Urinary bladder (tissue), 4 donors: Measurements from ENCODE around the gene IHH. TPM values are rescaled to one million over a fixed set of nuclear protein-coding genes. Genes with fewer than 3 reads are reported as not detected.

ENCODE experiments used
- DNase-seq: peaks from one replicate; pipeline ENCODE4 v3.0.0-alpha.2; 2015; ENCODE audit errors: extremely low spot score
- H3K27ac ChIP-seq: one replicate; pipeline ENCODE4 v1.5.1; 2013; ENCODE audit warnings: low read depth, mild to moderate bottlenecking, moderate library complexity
- H3K36me3 ChIP-seq: one replicate; pipeline ENCODE4 v1.6.1; 2013; ENCODE audit warnings: mild to moderate bottlenecking, moderate library complexity; ENCODE audit not compliant: insufficient read depth
- H3K4me1 ChIP-seq: one replicate; pipeline ENCODE4 v1.6.1; 2013; ENCODE audit warnings: mild to moderate bottlenecking, moderate library complexity; ENCODE audit not compliant: insufficient read depth
- H3K4me3 ChIP-seq: one replicate; pipeline ENCODE4 v1.5.1; 2013; ENCODE audit warnings: low read depth, low read length
- WGBS: extraction: QIAGEN DNeasy Blood & Tissue Kit; methylation state at CpG from one replicate; pipeline ENCODE4 v1.1.7; 2013; 5-methylcytosine and 5-hydroxymethylcytosine counted together
- polyA plus RNA-seq: library from polyadenylated mRNA; stranded (reverse); fragments of 200-250 nt; gene quantifications from one replicate; pipeline ENCODE4 v1.2.3, GENCODE V29; 2013
- total RNA-seq: library from RNA; depleted of rRNA; stranded (reverse); fragments of >200 nt; gene quantifications from one replicate; pipeline ENCODE4 v1.2.3, GENCODE V29; 2014
- donor health status: healthy with polysubstance abuse.
- donor health status: healthy.

The IHH gene
- total and polyA plus RNA-seq, 2 donors: 0.13 TPM; not detected in 1

DNA sequence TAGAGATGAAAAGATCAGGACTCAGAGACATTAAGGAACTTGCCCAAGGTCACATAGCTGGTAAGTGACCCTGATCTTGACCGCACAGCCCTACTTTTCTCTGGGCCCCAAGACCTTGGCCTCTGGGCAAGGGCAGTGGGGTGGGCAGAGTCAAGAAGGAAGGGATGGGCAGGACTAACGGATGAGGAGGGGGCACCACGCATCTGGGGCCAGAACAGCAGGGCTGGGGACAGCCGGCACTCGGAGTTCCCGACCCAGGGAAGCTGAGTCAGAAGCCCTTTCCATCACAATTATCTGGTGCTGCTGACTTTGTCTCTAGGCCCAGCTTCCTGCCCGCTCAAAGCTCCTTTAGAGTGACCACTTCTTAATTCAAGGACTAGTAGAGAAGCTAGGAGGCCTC, 33.8 kb downstream of the IHH start:
- Histone ChIP-seq H3K4me3 (no peak overlapping the region), H3K36me3 (no peaks in the 10 kb centered on the region), H3K4me1 (no peaks in the 10 kb centered on the region), H3K27ac (no peak overlapping the region)
- 78% methylated on average over 7 of the region's 7 CpGs for WGBS
- DNase-seq: no peak

DNA sequence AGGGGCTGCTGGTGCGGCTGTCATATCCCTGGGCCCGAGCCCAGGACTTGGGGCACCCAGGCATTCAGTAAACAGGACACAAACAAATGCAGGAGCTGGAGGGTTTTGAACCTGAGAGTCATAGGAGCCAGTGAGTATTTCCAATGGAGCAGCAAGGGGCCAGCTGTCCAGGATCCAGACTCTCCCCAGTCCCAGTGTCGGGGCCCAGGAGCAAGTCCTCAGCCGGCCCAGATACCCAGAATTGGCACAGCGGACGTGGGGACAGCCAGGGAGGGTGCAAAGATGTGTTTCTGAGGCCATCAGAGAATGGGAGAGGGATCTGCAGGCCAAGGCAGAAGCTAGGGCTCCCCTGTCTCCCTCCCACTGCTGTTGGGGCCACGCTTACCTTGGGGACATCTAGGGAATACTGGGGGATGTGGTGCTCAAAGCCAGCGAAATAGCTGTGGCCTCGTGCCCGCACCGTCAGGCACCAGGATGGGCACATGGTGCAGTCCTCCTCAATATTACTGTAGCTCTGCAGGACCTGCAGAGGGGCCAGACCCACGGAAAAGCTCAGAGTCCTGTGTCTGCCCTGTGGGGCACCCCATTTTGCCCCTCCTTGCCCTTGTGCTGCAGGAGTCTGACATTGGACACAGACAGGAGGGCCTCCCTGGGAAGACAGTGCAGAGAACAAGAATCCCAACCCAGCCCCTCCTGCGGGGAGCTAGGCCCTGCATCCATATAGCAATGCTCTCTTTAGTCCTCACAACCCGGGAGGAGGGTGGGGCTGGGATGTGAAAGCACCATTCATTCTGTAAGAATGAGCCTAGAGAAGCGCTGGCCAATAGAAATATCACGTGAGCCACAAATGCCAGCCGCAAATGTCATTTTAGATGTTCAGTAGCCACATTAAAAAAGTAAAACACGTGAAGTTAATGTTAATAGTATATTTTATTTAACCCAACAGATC, 34.8 kb downstream of the IHH start:
- 76% methylated on average over 18 of the region's 18 CpGs for WGBS
- H3K36me3 ChIP-seq: no peaks in the 10 kb centered on the region
- no peak overlapping the region for H3K27ac ChIP-seq
- H3K4me3 ChIP-seq: no peak overlapping the region
- H3K4me1 ChIP-seq: no peaks in the 10 kb centered on the region
- no peak for DNase-seq

DNA sequence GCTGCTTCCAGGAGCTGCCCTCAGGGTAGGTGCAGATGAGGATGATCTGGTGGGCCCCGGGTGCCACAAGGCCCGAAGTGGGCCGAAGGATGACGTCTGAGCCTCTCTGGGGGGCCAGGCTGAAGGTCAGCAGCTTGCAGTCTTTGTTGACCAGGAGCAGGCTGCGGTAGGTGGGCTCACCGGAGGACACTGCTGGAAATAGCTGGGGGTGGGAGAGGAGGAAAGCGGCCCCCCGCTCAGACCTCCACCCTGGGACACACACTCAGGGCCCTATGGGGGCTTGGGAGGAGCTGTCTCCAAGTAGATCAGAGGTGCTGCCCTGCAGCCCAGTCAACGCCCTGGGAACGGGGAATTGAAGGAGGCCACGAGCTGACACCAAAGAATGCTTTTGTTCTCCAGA, 36.7 kb downstream of the IHH start:
- no peak overlapping the region for H3K27ac ChIP-seq
- no peak for DNase-seq
- 70% methylated on average over 11 of the region's 11 CpGs for WGBS
- no peak overlapping the region for H3K4me3 ChIP-seq
- no peaks in the 10 kb centered on the region for H3K4me1 ChIP-seq
- no peaks in the 10 kb centered on the region for H3K36me3 ChIP-seq

DNA sequence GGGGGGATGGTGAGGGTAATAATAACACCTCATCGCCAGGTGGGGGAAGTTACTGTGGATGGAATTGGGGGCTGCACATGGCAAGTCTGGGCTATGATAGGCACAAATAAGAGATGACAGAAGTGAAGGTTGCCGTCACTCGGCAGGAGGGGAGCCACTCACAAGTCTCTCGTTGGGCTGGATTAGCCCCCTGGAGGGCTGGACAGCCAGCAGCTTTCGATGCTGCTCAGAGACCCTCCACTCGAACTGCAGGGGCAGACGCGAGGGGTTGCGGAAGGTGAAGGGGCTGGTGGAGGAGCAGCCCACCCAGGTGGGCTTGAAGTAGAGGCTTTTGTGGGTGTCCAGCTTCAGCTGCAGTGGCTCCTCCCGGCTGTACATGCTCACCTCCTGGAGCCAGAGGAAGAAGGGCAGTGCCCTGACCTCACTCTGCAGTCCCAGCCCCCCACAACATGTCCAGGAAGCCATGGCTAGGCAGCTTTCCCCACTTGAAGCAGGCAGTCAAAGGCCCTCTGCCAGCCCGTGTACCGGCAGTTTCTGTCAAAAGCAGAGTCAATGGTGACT, 37.6 kb downstream of the IHH start:
- Histone ChIP-seq H3K27ac (no peak overlapping the region), H3K4me3 (no peak overlapping the region), H3K36me3 (no peaks in the 10 kb centered on the region), H3K4me1 (no peaks in the 10 kb centered on the region)
- no peak for DNase-seq
- WGBS: 69% methylated on average over 12 of the region's 12 CpGs

DNA sequence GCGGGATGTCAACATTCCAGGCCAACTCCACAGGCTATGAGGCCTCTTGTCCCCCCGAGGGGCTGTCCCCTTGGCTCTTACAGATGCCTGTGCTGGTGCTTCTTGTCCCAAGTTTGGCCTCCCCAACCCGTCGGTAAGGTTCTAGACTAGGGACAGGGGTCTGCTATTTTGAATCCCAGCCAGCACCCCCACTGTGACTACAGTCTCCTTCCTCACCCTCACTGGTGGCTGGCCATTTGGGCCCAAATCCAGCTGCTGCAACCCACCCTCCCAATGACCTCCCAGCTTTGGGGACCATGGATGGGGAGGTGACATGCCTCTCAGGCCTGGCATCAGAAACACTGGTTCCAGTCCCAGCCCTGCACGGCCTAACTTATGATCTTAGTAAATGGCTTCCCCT, 38.1 kb downstream of the IHH start:
- 79% methylated on average over 5 of the region's 5 CpGs for WGBS
- DNase-seq: no peak

DNA sequence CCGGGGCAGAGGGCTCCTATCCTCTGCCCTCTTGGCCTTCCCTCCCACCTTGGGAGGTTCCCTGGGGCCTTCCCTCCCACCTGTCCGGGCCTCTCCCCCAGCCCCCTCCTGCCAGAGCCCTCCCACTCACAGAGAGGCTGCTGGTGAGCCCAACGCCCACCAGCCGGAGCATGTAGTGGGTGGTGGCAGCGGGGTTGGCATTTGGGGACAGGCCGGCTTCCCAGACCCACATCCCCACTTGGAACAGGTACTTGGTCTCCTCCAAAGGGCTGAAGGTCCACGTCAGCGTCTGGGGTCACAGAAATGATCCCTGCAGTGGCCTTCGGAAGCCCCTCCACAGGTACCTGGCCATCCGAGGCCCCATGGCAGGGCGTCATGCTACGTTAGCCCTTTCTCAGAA, 38.7 kb downstream of the IHH start:
- H3K27ac ChIP-seq: no peak overlapping the region
- WGBS: 84% methylated on average over 12 of the region's 12 CpGs
- H3K4me3 ChIP-seq: no peak overlapping the region
- DNase-seq: no peak
- no peaks in the 10 kb centered on the region for H3K36me3 ChIP-seq
- no peaks in the 10 kb centered on the region for H3K4me1 ChIP-seq

More for the DNA sequence above, 38.1 kb downstream of the IHH start:
- Histone ChIP-seq H3K4me1 (no peaks in the 10 kb centered on the region), H3K36me3 (no peaks in the 10 kb centered on the region), H3K27ac (no peak overlapping the region), H3K4me3 (no peak overlapping the region)

DNA sequence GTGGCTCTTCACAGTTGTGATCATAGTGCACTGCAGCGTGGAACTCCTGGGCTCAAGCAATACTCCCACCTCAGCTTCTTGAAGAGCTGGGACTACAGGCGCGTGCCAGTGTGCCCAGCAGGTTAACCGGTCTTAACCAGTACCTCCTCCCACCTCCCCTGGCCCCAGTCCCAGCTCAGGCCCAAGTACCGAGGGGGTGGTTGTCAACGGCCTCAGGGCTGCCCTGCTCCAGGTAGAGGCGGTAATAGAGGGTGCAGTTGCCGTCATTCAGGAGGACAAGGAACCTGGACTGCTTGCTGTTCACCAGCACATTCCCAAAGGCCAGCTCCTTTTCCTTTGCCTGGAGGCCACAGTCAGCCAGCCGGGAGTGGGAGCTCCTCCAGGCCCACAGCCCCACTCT, 39.1 kb downstream of the IHH start:
- Histone ChIP-seq H3K27ac (no peak overlapping the region), H3K4me3 (no peak overlapping the region), H3K4me1 (no peaks in the 10 kb centered on the region), H3K36me3 (no peaks in the 10 kb centered on the region)
- WGBS: 81% methylated on average over 9 of the region's 9 CpGs
- DNase-seq: no peak

DNA sequence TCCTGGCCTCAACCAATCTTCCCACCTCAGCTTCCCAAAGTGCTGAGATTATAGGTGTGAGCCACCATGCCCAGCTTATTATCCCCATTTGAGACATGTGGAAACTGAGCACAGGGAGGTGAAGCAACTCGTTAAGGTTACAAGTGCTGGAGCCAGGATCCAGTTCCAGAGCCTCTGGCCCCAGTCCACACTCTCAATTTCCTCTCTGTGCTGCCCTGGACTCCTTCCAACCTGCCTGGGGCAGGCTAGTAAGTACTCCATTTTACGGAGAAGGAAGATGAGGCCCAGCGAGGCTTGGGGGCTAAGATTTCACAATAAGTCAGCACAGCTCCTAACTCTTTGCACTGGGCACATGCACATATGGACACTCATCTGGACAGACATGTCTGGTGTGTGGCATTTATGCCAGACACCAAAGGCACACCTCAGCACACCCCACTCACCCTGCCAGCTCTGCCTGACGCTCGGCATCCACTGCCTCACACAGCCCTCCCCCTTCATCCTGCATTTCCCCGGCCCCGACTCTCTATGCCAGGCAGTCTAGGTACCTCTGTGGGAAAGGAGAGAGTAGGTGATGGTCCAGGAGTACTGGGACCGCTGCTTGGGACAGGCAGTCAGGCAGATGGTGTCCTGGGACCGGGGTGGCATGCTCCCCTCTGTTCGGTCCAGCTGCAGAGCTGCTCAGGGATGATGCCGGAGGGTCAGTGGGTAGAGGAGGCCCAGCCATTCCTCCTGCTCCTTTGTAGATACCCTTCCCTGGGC, 39.9 kb downstream of the IHH start:
- 68% methylated on average over 11 of the region's 11 CpGs for WGBS
- Histone ChIP-seq H3K4me1 (no peaks in the 10 kb centered on the region), H3K27ac (no peak overlapping the region), H3K36me3 (no peaks in the 10 kb centered on the region), H3K4me3 (no peak overlapping the region)
- DNase-seq: no peak

DNA sequence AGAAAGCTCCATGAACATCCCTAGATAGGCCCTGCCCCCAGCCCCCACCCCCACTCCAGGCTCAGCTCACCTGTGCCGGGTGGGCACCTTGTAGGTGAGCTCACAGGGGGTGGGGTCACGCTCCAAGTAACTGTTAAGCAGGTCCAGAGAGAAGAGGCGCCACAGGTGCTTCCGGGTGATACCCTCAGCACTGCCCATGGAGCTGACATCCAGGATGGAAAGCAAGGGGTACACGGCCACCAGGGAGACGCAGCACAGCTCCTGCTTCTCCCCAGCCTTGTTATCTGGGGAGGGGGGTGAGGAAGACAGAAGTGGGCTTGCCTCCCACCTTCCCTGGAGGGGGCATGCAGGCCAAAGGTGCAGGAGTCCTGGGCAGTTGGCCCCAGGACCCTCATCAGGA, 41.3 kb downstream of the IHH start:
- no peak for DNase-seq
- Histone ChIP-seq H3K4me3 (no peak overlapping the region), H3K36me3 (no peaks in the 10 kb centered on the region), H3K27ac (no peak overlapping the region), H3K4me1 (no peaks in the 10 kb centered on the region)
- whole genome bisulfite sequencing: 72% methylated on average over 6 of the region's 6 CpGs

DNA sequence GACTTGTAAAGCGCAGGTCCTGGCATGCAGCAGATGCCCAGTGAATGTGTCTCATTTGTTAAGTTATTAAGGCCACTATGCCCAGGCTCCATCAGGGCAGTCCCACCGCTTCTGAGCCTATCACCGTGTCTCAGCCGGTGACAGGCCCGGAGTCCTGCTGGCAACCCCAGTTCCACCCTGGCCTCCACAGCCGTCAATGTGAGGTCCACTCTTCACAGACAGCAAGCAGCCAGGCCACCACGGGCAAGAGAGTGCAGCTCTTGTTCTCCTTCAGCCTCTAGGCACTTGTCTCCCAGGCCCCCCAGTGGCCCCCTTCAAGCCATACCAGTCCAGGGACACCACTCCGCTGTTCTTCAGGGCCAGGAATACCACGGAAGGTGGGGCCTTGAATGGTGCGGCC, 42.0 kb downstream of the IHH start:
- no peak overlapping the region for H3K4me3 ChIP-seq
- H3K27ac ChIP-seq: no peak overlapping the region
- no peaks in the 10 kb centered on the region for H3K36me3 ChIP-seq
- no peak for DNase-seq
- WGBS: 85% methylated on average over 10 of the region's 10 CpGs
- H3K4me1 ChIP-seq: no peaks in the 10 kb centered on the region

DNA sequence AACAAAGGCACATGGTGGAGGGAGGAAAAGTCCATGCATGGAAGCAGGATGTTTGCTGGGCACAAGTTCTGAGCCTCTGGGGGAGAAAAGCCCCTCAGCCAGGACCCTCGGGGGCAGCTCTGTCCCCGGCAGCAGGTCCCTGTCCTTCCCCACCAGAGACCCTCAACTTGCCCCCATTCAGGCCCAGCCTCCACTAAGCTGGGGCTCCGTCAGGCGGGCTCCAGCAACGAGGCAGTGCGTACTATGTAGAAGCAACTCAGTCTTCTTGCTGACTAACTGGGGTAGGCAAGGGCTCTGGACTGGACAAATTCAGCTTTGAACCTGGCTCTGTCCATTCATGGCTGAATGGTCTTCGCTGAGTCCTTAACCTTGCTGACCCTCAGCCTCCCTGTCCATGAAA, 42.4 kb downstream of the IHH start:
- no peaks in the 10 kb centered on the region for H3K36me3 ChIP-seq
- 85% methylated on average over 7 of the region's 7 CpGs for WGBS
- no peak for DNase-seq
- H3K4me3 ChIP-seq: no peak overlapping the region
- H3K4me1 ChIP-seq: no peaks in the 10 kb centered on the region
- no peak overlapping the region for H3K27ac ChIP-seq

DNA sequence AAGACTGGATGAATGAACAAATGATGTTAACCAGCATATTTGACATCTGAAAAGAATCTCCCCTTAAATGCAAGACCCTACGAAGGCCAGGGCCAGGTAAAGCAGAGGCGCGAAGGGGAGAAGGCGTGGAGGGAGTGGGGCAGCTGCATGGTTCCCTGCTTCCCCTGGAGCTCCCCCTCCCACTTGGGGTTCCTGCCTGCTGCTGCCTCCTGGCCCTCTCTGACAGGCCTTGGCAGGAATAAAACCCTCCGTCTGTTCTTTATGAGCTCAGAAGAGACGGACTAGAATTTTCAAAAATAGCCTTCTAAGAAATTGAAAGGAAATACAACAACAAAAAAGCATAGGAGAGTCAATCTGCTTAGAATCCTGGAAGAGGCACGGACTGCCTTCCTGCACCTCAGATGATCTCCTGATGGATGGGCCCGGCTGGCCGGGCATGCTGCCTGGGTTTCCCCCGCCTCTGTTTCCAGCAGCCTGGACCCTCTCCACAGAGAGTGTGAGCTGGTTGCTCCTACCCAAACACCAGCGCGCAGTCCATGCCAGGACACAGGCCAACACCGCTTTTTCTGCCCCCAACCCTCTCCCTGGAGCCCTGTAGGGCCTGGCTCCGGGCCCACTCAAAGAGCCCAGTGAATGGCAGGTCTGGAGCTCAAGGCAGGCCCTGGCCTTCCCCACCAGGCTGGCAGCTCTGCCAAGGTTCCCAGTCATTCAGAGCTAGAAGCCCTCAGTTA, 43.4 kb downstream of the IHH start:
- DNase-seq: no peak
- Histone ChIP-seq H3K4me1 (no peaks in the 10 kb centered on the region), H3K4me3 (no peak overlapping the region), H3K27ac (no peak overlapping the region), H3K36me3 (no peaks in the 10 kb centered on the region)
- 59% methylated on average over 14 of the region's 14 CpGs for WGBS

DNA sequence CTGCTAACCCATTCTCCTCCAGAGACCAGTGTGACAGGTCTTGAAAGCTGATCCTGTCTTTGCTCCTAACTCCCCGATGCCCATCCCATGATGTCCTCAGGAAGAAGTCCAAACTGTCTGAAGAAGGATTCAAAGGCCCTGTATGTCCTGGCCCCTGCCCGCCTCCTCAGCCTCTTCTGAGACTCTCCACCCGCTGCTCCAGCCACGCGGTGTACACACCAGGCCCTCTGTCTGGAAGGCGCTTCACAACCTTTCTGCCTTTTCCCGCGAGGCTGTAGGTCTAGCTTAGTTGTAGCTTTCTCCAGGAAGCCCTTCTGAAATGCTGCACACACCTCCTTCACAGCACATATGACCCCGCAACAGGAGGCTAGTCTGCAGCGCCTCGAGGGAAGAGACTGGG, 44.0 kb downstream of the IHH start:
- 91% methylated on average over 11 of the region's 11 CpGs for WGBS

More for the DNA sequence above, 44.0 kb downstream of the IHH start:
- no peaks in the 10 kb centered on the region for H3K4me1 ChIP-seq
- no peaks in the 10 kb centered on the region for H3K36me3 ChIP-seq
- H3K27ac ChIP-seq: no peak overlapping the region
- DNase-seq: no peak
- no peak overlapping the region for H3K4me3 ChIP-seq
